PC-3 (cell line): Measurements from ENCODE around the gene PRDM11. TPM values are rescaled to one million over a fixed set of nuclear protein-coding genes. Genes with fewer than 3 reads are reported as not detected.

Experiments used
- ATAC-seq: fragments of 200-7000 bp; cut with Tn5 transposase; 2 replicates; pipeline ENCODE4 v1.9.1; 2020; ENCODE audit warnings: mild to moderate bottlenecking, moderate library complexity
- BruUV-seq: library from RNA; stranded (reverse); fragments of 400-500 nt; replicated peaks from 2 replicates; lab custom pipeline; 2021; lab: Mats Ljungman, UMichigan
- CTCF ChIA-PET: fragments of 300-600 bp; sonication (Branson Sonifier 250); formaldehyde crosslinking; loops from one replicate; lab custom pipeline; 2022; ENCODE audit warnings: antibody characterized with exemption; lab: Charles Lee
- POLR2A ChIA-PET: fragments of 300-600 bp; sonication (Branson Sonifier 250); formaldehyde crosslinking; loops from one replicate; lab custom pipeline; 2022; ENCODE audit warnings: antibody characterized with exemption; ENCODE audit not compliant: unreplicated experiment; lab: Charles Lee
- DNase-seq: peaks from one replicate; pipeline ENCODE4 v3.0.0-alpha.2; 2015
- H2AFZ ChIP-seq: fragments of 300-600 bp; sonication (generic); 2 replicates; pipeline ENCODE4 v1.6.0; 2016; ENCODE audit warnings: antibody characterized with exemption, low read length
- H3F3A ChIP-seq: fragments of 300-600 bp; sonication (generic); one replicate; pipeline ENCODE4 v1.6.0; 2017; ENCODE audit warnings: antibody characterized with exemption, low read length, control low read depth, mild to moderate bottlenecking; ENCODE audit not compliant: unreplicated experiment
- H3K27ac ChIP-seq: fragments of 300-600 bp; sonication (generic); 2 replicates; pipeline ENCODE4 v1.5.1; 2016; ENCODE audit warnings: mild to moderate bottlenecking, low read length
- H3K27me3 ChIP-seq: fragments of 300-600 bp; sonication (generic); 2 replicates; pipeline ENCODE4 v1.6.1; 2016; ENCODE audit warnings: low read length, mixed read lengths
- H3K36me3 ChIP-seq: fragments of 300-600 bp; sonication (generic); 2 replicates; pipeline ENCODE4 v1.6.1; 2016; ENCODE audit warnings: low read depth, mixed run types, low read length, mixed read lengths
- H3K4me1 ChIP-seq: fragments of 300-600 bp; sonication (generic); 2 replicates; pipeline ENCODE4 v1.5.1; 2016; ENCODE audit warnings: low read length; ENCODE audit not compliant: insufficient read depth
- H3K4me2 ChIP-seq: fragments of 300-600 bp; sonication (generic); 2 replicates; pipeline ENCODE4 v1.6.0; 2016; ENCODE audit warnings: low read length
- H3K4me3 ChIP-seq: fragments of 300-600 bp; sonication (generic); 2 replicates; pipeline ENCODE4 v1.5.1; 2016; ENCODE audit warnings: mild to moderate bottlenecking, low read length, mixed read lengths
- H3K79me2 ChIP-seq: fragments of 300-600 bp; sonication (generic); 2 replicates; pipeline ENCODE4 v1.6.1; 2017; ENCODE audit warnings: low read length, mixed read lengths
- H3K9ac ChIP-seq: fragments of 300-600 bp; sonication (generic); 2 replicates; pipeline ENCODE4 v1.6.0; 2016; ENCODE audit warnings: mild to moderate bottlenecking, low read length
- H3K9me2 ChIP-seq: fragments of 300-600 bp; sonication (generic); replicated peaks from 2 replicates; pipeline ENCODE4 v1.6.1; 2016; ENCODE audit warnings: mixed run types, low read length, mixed read lengths
- H3K9me3 ChIP-seq: fragments of 300-600 bp; sonication (generic); 2 replicates; pipeline ENCODE4 v1.6.1; 2016; ENCODE audit warnings: low read length, mixed read lengths
- H4K20me1 ChIP-seq: fragments of 300-600 bp; sonication (generic); 2 replicates; pipeline ENCODE4 v1.6.1; 2016; ENCODE audit warnings: low read length, mixed read lengths
- CTCF ChIP-seq: fragments of 300-600 bp; sonication (generic); conservative IDR thresholded peaks from 2 replicates; pipeline ENCODE4 v1.5.1; 2017; ENCODE audit warnings: antibody characterized with exemption, low read depth, mild to moderate bottlenecking, low read length
- EZH2 ChIP-seq: fragments of 300-600 bp; sonication (generic); IDR thresholded peaks from one replicate; pipeline ENCODE4 v1.6.1; 2017; ENCODE audit warnings: antibody characterized with exemption, mild to moderate bottlenecking, low read length; ENCODE audit not compliant: unreplicated experiment
- EZH2phosphoT487 ChIP-seq: fragments of 300-600 bp; sonication (generic); IDR thresholded peaks from 2 replicates; pipeline ENCODE4 v1.6.1; 2018; ENCODE audit warnings: mild to moderate bottlenecking, antibody characterized with exemption, low read length, borderline replicate concordance
- intact Hi-C: fragments of 100-400 bp; cut with micrococcal nuclease; formaldehyde crosslinking; loops from 2 replicates; pipeline ENCODE4 v1.9.0; 2023
- total RNA-seq: library from RNA; depleted of rRNA; stranded (reverse); fragments of >200 nt; gene quantifications from 2 replicates; pipeline ENCODE4 v1.2.3, GENCODE V29; 2014

PRDM11 gene
- total RNA-seq, 1 experiment from 2014 or later: 5.0 TPM

- BruUV-seq: no TSS peak
- CTCF ChIA-PET: no interaction called here
Observed at GRCh38 chr11:45155627-45156180, 9.3 kb downstream of the PRDM11 start.

GRCh38 chr11:45156201-45156600 lies 9.8 kb downstream of the PRDM11 start:
- no peak overlapping the region for H2AFZ ChIP-seq
- H3K9me2 ChIP-seq: no peaks in the 10 kb centered on the region
- H3K4me2 ChIP-seq: no peak overlapping the region
- no peaks in the 10 kb centered on the region for H3K27me3 ChIP-seq
- ChIA-PET POLR2A (no interaction called here), CTCF (no interaction called here)
- no peak overlapping the region for H3K9ac ChIP-seq
- no peaks in the 10 kb centered on the region for H3K79me2 ChIP-seq
- no TSS peak for BruUV-seq
- DNase-seq (no peak), ATAC-seq (no peak)
- H3K4me3 ChIP-seq: no peak overlapping the region
- no peaks in the 10 kb centered on the region for H3K4me1 ChIP-seq
- H4K20me1 ChIP-seq: no peaks in the 10 kb centered on the region
- intact Hi-C loops: no loop called here
- TF ChIP-seq EZH2phosphoT487: no peak
- no peak for TF ChIP-seq CTCF
- TF ChIP-seq EZH2: no peak
- H3K9me3 ChIP-seq: no peaks in the 10 kb centered on the region
- H3K36me3 ChIP-seq: no peaks in the 10 kb centered on the region
- H3F3A ChIP-seq: no peaks in the 10 kb centered on the region
- no peak overlapping the region for H3K27ac ChIP-seq

More at GRCh38 chr11:45155627-45156180, 9.3 kb downstream of the PRDM11 start:
- Histone ChIP-seq H3K27ac (no peak overlapping the region), H4K20me1 (no peaks in the 10 kb centered on the region), H2AFZ (no peak overlapping the region), H3K36me3 (no peaks in the 10 kb centered on the region), H3K9me3 (no peaks in the 10 kb centered on the region), H3K4me2 (no peak overlapping the region), H3K4me3 (no peak overlapping the region), H3K9me2 (no peaks in the 10 kb centered on the region), H3K9ac (no peak overlapping the region), H3K27me3 (no peaks in the 10 kb centered on the region), H3F3A (no peaks in the 10 kb centered on the region), H3K79me2 (no peaks in the 10 kb centered on the region), H3K4me1 (no peaks in the 10 kb centered on the region)
- ATAC-seq (no peak), DNase-seq (no peak)
- intact Hi-C loops: no loop called here
- POLR2A ChIA-PET: interaction anchor here (0.6 kb wide), 1 partner anchor 11 kb away, joined by 3 read pairs; no protein-coding TSS in a partner anchor
- TF ChIP-seq CTCF: no peak
- no peak for TF ChIP-seq EZH2phosphoT487
- no peak for TF ChIP-seq EZH2

- POLR2A ChIA-PET: interaction anchor here (0.5 kb wide), 1 partner anchor 591 kb away, joined by 3 read pairs; no protein-coding TSS in a partner anchor
- Histone ChIP-seq H3K9ac (no peak overlapping the region), H3K4me2 (no peak overlapping the region), H2AFZ (no peak overlapping the region), H3K36me3 (no peaks in the 10 kb centered on the region), H3K9me3 (no peaks in the 10 kb centered on the region), H3F3A (no peaks in the 10 kb centered on the region), H3K9me2 (no peaks in the 10 kb centered on the region), H3K27me3 (no peaks in the 10 kb centered on the region), H4K20me1 (no peaks in the 10 kb centered on the region), H3K4me1 (no peaks in the 10 kb centered on the region), H3K79me2 (no peaks in the 10 kb centered on the region), H3K27ac (no peak overlapping the region), H3K4me3 (no peak overlapping the region)
- TF ChIP-seq EZH2phosphoT487 (no peak), EZH2 (no peak), CTCF (no peak)
- CTCF ChIA-PET: no interaction called here
- intact Hi-C loops: no loop called here
- DNase-seq (no peak), ATAC-seq (no peak)
- BruUV-seq: no TSS peak
Observed at GRCh38 chr11:45156741-45157140, 10.3 kb downstream of the PRDM11 start.
